Measurements from ENCODE around the gene WBP11. TPM values are rescaled to one million over a fixed set of nuclear protein-coding genes. Genes with fewer than 3 reads are reported as not detected.

Gene WBP11
- total RNA-seq, 1 experiment from 2014 or later: 56.6 TPM

GRCh38 chr12:14833952-14834351 is 30.7 kb upstream of the WBP11 start:
- BruUV-seq (replicated peaks): no TSS peak
- CTCF ChIA-PET: interaction anchor here (3.4 kb wide), 1 partner anchor 23 kb away, joined by 18 read pairs; no protein-coding TSS in a partner anchor
- Mint-ChIP-seq H3K9me3 (ENCODE audit: unreplicated experiment) (no peaks in the 10 kb centered on the region), H3K27me3 (ENCODE audit: insufficient read depth, unreplicated experiment) (no peaks in the 10 kb centered on the region), H3K4me1 (ENCODE audit: insufficient read depth, unreplicated experiment) (peaks cover 26% of the 10 kb centered on the region), H3K36me3 (ENCODE audit: insufficient read depth, unreplicated experiment) (no peaks in the 10 kb centered on the region), H3K27ac (ENCODE audit: low read depth, unreplicated experiment) (no peak overlapping the region), H3K4me3 (ENCODE audit: unreplicated experiment) (no peak overlapping the region)
- TF ChIP-seq CTCF (IDR thresholded peaks at IDR 0.05; ENCODE audit: unreplicated experiment): no peak
- intact Hi-C loops (cut with micrococcal nuclease): no loop called here
- DNase-seq (ENCODE audit: unreplicated experiment): peak; percentile 27
- POLR2A ChIA-PET: interaction anchor here (1.0 to 3.0 kb wide), 3 partner anchors 9 to 27 kb away, joined by 3 to 11 read pairs (median 3); no protein-coding TSS in a partner anchor

GRCh38 chr12:14833336-14833735 is 30.1 kb upstream of the WBP11 start:
- CTCF ChIA-PET: interaction anchor here (0.6 to 3.4 kb wide), 3 partner anchors 10 to 387 kb away, joined by 3 to 18 read pairs (median 4); no protein-coding TSS in a partner anchor
- BruUV-seq (replicated peaks): no TSS peak

GRCh38 chr12:14828892-14829291 is 25.6 kb upstream of the WBP11 start:
- intact Hi-C loops (cut with micrococcal nuclease): no loop called here
- Mint-ChIP-seq H3K4me3 (ENCODE audit: unreplicated experiment) (no peak overlapping the region), H3K27ac (ENCODE audit: low read depth, unreplicated experiment) (no peak overlapping the region), H3K9me3 (ENCODE audit: unreplicated experiment) (no peaks in the 10 kb centered on the region), H3K27me3 (ENCODE audit: insufficient read depth, unreplicated experiment) (no peaks in the 10 kb centered on the region), H3K4me1 (ENCODE audit: insufficient read depth, unreplicated experiment) (peaks cover 22% of the 10 kb centered on the region), H3K36me3 (ENCODE audit: insufficient read depth, unreplicated experiment) (no peaks in the 10 kb centered on the region)
- DNase-seq (ENCODE audit: unreplicated experiment): no peak
- no peak for TF ChIP-seq CTCF (IDR thresholded peaks at IDR 0.05; ENCODE audit: unreplicated experiment)
- ChIA-PET POLR2A (interaction anchor here (0.6 to 1.8 kb wide), 5 partner anchors 15 to 668 kb away, joined by 3 to 8 read pairs (median 4); partner anchors contain the start of genes C12orf60, SMCO3 and WBP11), CTCF (interaction anchor here (0.5 to 1.7 kb wide), 5 partner anchors 15 to 488 kb away, joined by 3 to 5 read pairs (median 4); no protein-coding TSS in a partner anchor)
- BruUV-seq (replicated peaks): no TSS peak

More at GRCh38 chr12:14833336-14833735, 30.1 kb upstream of the WBP11 start:
- Mint-ChIP-seq H3K9me3 (ENCODE audit: unreplicated experiment) (no peaks in the 10 kb centered on the region), H3K27me3 (ENCODE audit: insufficient read depth, unreplicated experiment) (no peaks in the 10 kb centered on the region), H3K36me3 (ENCODE audit: insufficient read depth, unreplicated experiment) (no peaks in the 10 kb centered on the region), H3K4me3 (ENCODE audit: unreplicated experiment) (no peak overlapping the region), H3K4me1 (ENCODE audit: insufficient read depth, unreplicated experiment) (peaks cover 25% of the 10 kb centered on the region), H3K27ac (ENCODE audit: low read depth, unreplicated experiment) (no peak overlapping the region)
- no peak for DNase-seq (ENCODE audit: unreplicated experiment)
- intact Hi-C loops (cut with micrococcal nuclease): no loop called here
- POLR2A ChIA-PET: interaction anchor here (1.0 to 3.0 kb wide), 4 partner anchors 9 to 30 kb away, joined by 3 to 11 read pairs (median 5); partner anchors contain the start of genes C12orf60 and WBP11
- no peak for TF ChIP-seq CTCF (IDR thresholded peaks at IDR 0.05; ENCODE audit: unreplicated experiment)

GRCh38 chr12:14827043-14827442 is 23.8 kb upstream of the WBP11 start:
- intact Hi-C loops (cut with micrococcal nuclease): no loop called here
- BruUV-seq (replicated peaks): no TSS peak
- no peak for TF ChIP-seq CTCF (IDR thresholded peaks at IDR 0.05; ENCODE audit: unreplicated experiment)
- H3K9me3 Mint-ChIP-seq (ENCODE audit: unreplicated experiment): no peaks in the 10 kb centered on the region
- H3K36me3 Mint-ChIP-seq (ENCODE audit: insufficient read depth, unreplicated experiment): no peaks in the 10 kb centered on the region
- POLR2A ChIA-PET: interaction anchor here (1.7 to 3.1 kb wide), 3 partner anchors 15 to 53 kb away, joined by 6 to 19 read pairs (median 8); partner anchors contain the start of genes C12orf60 and WBP11
- DNase-seq (ENCODE audit: unreplicated experiment): no peak
- H3K27ac Mint-ChIP-seq (ENCODE audit: low read depth, unreplicated experiment): no peak overlapping the region
- CTCF ChIA-PET: interaction anchor here (1.1 to 1.7 kb wide), 2 partner anchors 17 to 19 kb away, joined by 3 read pairs; no protein-coding TSS in a partner anchor
- H3K27me3 Mint-ChIP-seq (ENCODE audit: insufficient read depth, unreplicated experiment): no peaks in the 10 kb centered on the region
- peaks cover 19% of the 10 kb centered on the region for H3K4me1 Mint-ChIP-seq (ENCODE audit: insufficient read depth, unreplicated experiment)
- H3K4me3 Mint-ChIP-seq (ENCODE audit: unreplicated experiment): no peak overlapping the region

Measured in MCF 10A (cell line).